ENCODE data around the gene ACSL1.

GRCh38 chr4:184851886-184852285 is 26.1 kb upstream of the ACSL1 start:
- no peak for TF ChIP-seq JUN (IDR thresholded peaks at IDR 0.05; ENCODE audit: low read depth, low read length)
- TF ChIP-seq POLR2AphosphoS5 (IDR thresholded peaks at IDR 0.05; ENCODE audit: low read depth, low read length) = no peak

Data from H1 (cell line).